Mesothelial cell of epicardium (in vitro differentiated cells): ENCODE data around the gene DNAL1. TPM values are rescaled to one million over a fixed set of nuclear protein-coding genes. Genes with fewer than 3 reads are reported as not detected.

Source experiments
- DNase-seq, 2 experiments: peaks; one replicate each; pipeline ENCODE4 v3.0.0; 2021; ENCODE audit warnings: low spot score in 2 of 2; ENCODE audit not compliant: unreplicated experiment in 2 of 2
- H3K27ac Mint-ChIP-seq: 2 replicates; pipeline ENCODE4 v1.8.0; 2021; ENCODE audit warnings: mixed read lengths
- H3K27me3 Mint-ChIP-seq: 2 replicates; pipeline ENCODE4 v1.8.0; 2021; ENCODE audit warnings: low read depth, mixed read lengths
- H3K36me3 Mint-ChIP-seq: 2 replicates; pipeline ENCODE4 v1.8.0; 2021; ENCODE audit warnings: mixed read lengths
- H3K4me1 Mint-ChIP-seq: 2 replicates; pipeline ENCODE4 v1.8.0; 2021; ENCODE audit warnings: mixed read lengths
- H3K4me3 Mint-ChIP-seq: 2 replicates; pipeline ENCODE4 v1.8.0; 2021; ENCODE audit warnings: mild to moderate bottlenecking, moderate library complexity, mixed read lengths
- H3K9me3 Mint-ChIP-seq: 2 replicates; pipeline ENCODE4 v1.8.0; 2021; ENCODE audit warnings: mixed read lengths
- CTCF ChIP-seq: fragments of 200-600 bp; sonication (generic); IDR thresholded peaks from one replicate; pipeline ENCODE4 v1.5.0; 2021; ENCODE audit warnings: antibody characterized with exemption; ENCODE audit not compliant: unreplicated experiment
- total RNA-seq: library from RNA; stranded (reverse); gene quantifications from 3 replicates; pipeline ENCODE4 v1.2.1, GENCODE V29; 2021

DNAL1 gene
- total RNA-seq, 1 donor from 2014 or later: 13.8 TPM

- DNase-seq: no peak
- Mint-ChIP-seq H3K9me3 (no peaks in the 10 kb centered on the region), H3K4me3 (no peak overlapping the region), H3K27me3 (no peaks in the 10 kb centered on the region), H3K36me3 (no peaks in the 10 kb centered on the region), H3K27ac (peak overlapping the region; percentile 91), H3K4me1 (peaks cover 71% of the 10 kb centered on the region)
- no peak for TF ChIP-seq CTCF
Observed at GRCh38 chr14:73743431-73743931, 98.7 kb downstream of the DNAL1 start.

DNA sequence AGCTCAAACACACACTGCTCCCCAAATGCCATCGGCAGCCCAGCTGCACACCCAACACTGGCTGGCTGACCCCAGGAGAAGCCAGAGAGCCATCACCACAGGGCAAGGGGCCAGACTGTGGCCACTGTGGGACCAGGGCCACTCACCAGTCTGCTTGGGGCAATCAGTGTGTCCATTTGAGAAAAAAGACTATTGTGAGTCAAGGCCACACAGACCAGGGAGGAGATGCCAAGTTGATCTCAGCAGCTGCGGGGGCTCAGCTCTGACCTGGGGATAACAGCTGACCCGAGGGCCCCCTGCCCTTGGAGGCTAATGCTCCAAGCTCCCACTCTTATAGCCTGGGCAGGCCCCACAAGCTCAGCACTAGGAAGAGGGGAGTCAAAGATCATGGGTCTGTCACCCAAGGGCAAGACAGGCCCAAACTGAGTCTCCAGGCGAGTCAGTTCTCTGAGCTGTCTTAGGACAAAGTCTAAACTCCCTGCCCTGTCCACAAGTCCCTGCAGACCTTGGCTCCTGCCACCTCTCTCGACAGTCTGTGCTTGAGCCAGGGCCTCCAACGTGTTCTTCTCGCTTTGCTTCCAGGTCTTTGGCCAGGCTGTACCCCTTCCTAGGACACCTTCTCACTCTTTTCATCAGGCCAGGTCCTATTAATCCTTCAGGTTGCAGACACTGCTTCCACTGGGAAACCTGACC lies 99.5 kb downstream of the DNAL1 start:
- no peaks in the 10 kb centered on the region for H3K36me3 Mint-ChIP-seq
- no peaks in the 10 kb centered on the region for H3K27me3 Mint-ChIP-seq
- DNase-seq: no peak
- no peak overlapping the region for H3K4me3 Mint-ChIP-seq
- H3K4me1 Mint-ChIP-seq: peaks cover 76% of the 10 kb centered on the region
- H3K9me3 Mint-ChIP-seq: no peaks in the 10 kb centered on the region
- H3K27ac Mint-ChIP-seq: peak overlapping the region; percentile 73
- no peak for TF ChIP-seq CTCF

- no peak overlapping the region for H3K4me3 Mint-ChIP-seq
- DNase-seq: no peak
- no peaks in the 10 kb centered on the region for H3K27me3 Mint-ChIP-seq
- H3K36me3 Mint-ChIP-seq: no peaks in the 10 kb centered on the region
- no peaks in the 10 kb centered on the region for H3K9me3 Mint-ChIP-seq
- H3K27ac Mint-ChIP-seq: peak overlapping the region; percentile 71
- H3K4me1 Mint-ChIP-seq: peaks cover 79% of the 10 kb centered on the region
- no peak for TF ChIP-seq CTCF
Observed at GRCh38 chr14:73744874-73745529, 100.2 kb downstream of the DNAL1 start.

GRCh38 chr14:73745571-73746519 lies 101.1 kb downstream of the DNAL1 start:
- TF ChIP-seq CTCF: no peak
- Mint-ChIP-seq H3K27ac (peak overlapping the region; percentile 84), H3K4me3 (no peak overlapping the region), H3K27me3 (no peaks in the 10 kb centered on the region), H3K9me3 (no peaks in the 10 kb centered on the region), H3K4me1 (peaks cover 79% of the 10 kb centered on the region), H3K36me3 (no peaks in the 10 kb centered on the region)
- DNase-seq: no peak

GRCh38 chr14:73746520-73747378 lies 102.0 kb downstream of the DNAL1 start:
- DNase-seq: no peak
- Mint-ChIP-seq H3K36me3 (no peaks in the 10 kb centered on the region), H3K27ac (peak overlapping the region; percentile 84), H3K4me1 (peaks cover 71% of the 10 kb centered on the region), H3K27me3 (no peaks in the 10 kb centered on the region), H3K4me3 (no peak overlapping the region), H3K9me3 (no peaks in the 10 kb centered on the region)
- TF ChIP-seq CTCF: no peak
